Gastrocnemius medialis (tissue), 4 donors: ENCODE data around the gene ZRANB2.

Experiments
- POLR2A ChIP-seq, 2 donors: fragments of 450-650 bp; IDR thresholded peaks; one replicate each; pipeline ENCODE4 v1.6.1; 2017; ENCODE audit warnings: antibody characterized with exemption in 2 of 2, mild to moderate bottlenecking in 2 of 2, moderate library complexity in 2 of 2
- TF ChIP-seq, protein P1 (sequence below), 5 experiments: fragments of 450-650 bp in 3 of 5; fragments of 200-600 bp in 2 of 5; sonication (generic) in 2 of 5; IDR thresholded peaks in 4 of 5; conservative IDR thresholded peaks in 1 of 5; 1 replicate in 4 of 5; 2 replicates in 1 of 5; pipeline ENCODE4 v1.5.1; 2016 to 2019; ENCODE audit warnings: antibody characterized with exemption in 5 of 5, mild to moderate bottlenecking in 3 of 5, moderate library complexity in 3 of 5

DNA sequence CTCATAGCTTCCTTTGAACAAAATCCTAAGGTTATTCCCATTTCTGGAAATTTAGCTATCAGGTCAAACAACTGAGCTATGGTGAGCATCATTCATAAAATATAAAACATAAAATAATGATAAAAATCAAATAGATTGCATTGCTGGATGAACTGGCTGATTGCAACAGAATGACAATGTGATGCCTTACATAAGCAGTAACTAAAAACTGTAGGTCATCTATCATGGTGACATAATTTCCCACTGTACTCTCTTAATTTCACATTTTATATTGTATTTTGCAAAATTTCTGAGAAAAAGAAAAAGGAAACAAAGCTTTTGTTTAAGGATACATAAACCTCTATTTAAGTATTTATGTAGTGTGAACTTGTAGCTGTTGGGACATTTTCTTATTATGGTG is 37.8 kb downstream of the ZRANB2 start:
- TF ChIP-seq POLR2A (IDR thresholded peaks at IDR 0.05), result no peak
- TF ChIP-seq, protein P1, sequence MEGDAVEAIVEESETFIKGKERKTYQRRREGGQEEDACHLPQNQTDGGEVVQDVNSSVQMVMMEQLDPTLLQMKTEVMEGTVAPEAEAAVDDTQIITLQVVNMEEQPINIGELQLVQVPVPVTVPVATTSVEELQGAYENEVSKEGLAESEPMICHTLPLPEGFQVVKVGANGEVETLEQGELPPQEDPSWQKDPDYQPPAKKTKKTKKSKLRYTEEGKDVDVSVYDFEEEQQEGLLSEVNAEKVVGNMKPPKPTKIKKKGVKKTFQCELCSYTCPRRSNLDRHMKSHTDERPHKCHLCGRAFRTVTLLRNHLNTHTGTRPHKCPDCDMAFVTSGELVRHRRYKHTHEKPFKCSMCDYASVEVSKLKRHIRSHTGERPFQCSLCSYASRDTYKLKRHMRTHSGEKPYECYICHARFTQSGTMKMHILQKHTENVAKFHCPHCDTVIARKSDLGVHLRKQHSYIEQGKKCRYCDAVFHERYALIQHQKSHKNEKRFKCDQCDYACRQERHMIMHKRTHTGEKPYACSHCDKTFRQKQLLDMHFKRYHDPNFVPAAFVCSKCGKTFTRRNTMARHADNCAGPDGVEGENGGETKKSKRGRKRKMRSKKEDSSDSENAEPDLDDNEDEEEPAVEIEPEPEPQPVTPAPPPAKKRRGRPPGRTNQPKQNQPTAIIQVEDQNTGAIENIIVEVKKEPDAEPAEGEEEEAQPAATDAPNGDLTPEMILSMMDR (IDR thresholded peaks at IDR 0.05 in 4 of 5, conservative IDR thresholded peaks at IDR 0.05 in 1 of 5), result no peak
